ENCODE results near the gene IFIT3.

DNA sequence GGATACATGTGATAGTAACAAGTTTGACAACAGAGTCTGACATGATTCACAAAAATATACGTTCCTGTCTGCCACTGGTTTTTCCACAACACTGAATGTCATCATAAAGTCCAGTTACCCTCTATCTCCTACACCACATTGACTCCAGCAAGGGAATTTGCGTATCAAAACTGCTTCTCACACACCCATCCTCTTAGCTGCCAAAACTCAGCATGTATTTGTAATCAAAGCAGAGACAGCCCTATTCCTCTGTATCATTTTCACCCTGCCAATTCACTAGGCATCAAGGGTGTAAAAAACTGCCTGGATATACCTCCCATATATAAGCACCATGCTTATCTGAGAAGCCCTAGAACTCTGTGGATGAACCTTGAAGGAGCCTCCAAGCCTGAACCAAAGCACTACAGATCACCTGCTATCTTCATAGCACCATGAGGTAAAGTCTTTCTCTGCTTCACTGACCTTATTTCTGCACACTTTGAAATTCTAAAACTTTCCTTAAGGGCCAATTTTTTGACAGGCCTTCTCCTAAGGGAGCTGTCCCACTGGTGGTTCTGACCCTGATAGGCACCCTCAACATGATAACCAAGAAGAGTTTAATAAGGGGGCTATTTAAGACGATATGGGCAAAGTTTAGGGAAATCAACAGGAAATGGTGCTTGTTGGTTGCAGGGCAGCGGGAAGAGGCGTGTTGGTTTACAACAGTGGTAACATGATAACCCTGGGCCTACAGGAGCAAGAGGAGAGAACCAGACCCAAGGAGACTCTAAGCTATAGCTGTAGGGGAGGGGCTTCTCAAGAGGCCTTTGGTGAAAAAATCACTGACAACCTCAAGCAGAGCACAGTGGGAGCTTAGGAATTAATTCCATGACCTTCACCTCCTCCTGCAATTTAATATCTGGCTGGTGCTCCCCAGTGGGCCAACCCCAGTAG is 50.2 kb downstream of the IFIT3 start, which contains the start of gene IFIT1B:
- TF ChIP-seq YY1 (IDR thresholded peaks at IDR 0.05; ENCODE audit: insufficient read depth, insufficient read length) (no peak), SUZ12 (IDR thresholded peaks at IDR 0.05; ENCODE audit: extremely low read depth, insufficient read depth, insufficient read length) (no peak)

All from NT2/D1 (cell line).